GM12865 (cell line): Measurements from ENCODE around the gene GPS1.

Experiments
- DNase-seq: peaks from one replicate; pipeline ENCODE4 v3.0.0; 2010; ENCODE audit warnings: low read depth
- H3K4me3 ChIP-seq: 2 replicates; pipeline ENCODE4 v1.5.1; 2011; ENCODE audit warnings: mild to moderate bottlenecking, low read depth, low read length, control low read depth
- TF ChIP-seq, protein P1 (sequence below): IDR thresholded peaks from 2 replicates; pipeline ENCODE4 v1.5.1; 2011; ENCODE audit warnings: low read length, control low read depth, low read depth, inconsistent platforms; ENCODE audit not compliant: insufficient read depth; ENCODE audit errors: missing control alignments

GPS1 gene

DNA sequence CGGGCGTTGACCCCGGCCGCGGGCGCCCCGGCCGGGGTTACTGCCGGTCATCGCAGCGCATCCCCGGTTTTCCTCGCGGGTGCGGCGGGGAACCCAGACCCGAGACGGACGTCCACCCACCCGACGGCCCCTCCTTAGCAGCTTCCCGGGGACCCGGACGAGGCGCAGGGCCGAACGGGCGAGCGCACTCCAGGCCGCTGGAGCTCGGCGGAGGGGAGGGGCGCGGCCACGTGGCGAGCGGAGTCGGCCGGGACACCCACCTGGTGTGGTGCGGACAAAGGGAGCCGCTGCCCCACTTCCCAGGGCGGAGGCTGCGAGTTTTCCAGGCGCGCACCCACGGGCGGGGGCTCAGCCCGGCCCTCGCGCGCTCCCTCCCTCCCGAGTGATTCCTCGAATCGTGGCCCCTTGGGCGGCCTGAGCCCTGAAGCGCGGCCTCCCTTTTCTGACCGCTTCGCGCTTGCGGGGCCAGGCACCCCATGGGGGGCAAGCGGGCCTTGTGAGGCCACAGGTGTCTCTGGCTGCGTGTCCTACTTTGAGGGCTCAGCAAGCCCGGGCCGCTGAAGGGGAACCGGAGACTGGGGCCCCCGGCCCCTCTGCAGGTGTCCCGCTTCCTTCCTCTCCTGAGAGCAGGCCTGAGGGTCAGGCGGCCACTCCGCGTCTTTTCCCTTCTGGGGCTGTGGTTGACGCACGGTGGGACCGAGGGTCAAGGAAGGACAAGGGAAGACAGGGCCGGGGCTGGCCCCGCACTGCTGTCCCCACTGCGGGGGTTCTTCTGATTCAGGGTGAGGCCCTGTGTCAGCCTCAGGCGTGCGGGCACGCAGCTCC lies 47.5 kb downstream of the GPS1 start:
- peak overlapping the region; percentile 89 for H3K4me3 ChIP-seq
- peak; percentile 58 for DNase-seq
- TF ChIP-seq, protein P1, sequence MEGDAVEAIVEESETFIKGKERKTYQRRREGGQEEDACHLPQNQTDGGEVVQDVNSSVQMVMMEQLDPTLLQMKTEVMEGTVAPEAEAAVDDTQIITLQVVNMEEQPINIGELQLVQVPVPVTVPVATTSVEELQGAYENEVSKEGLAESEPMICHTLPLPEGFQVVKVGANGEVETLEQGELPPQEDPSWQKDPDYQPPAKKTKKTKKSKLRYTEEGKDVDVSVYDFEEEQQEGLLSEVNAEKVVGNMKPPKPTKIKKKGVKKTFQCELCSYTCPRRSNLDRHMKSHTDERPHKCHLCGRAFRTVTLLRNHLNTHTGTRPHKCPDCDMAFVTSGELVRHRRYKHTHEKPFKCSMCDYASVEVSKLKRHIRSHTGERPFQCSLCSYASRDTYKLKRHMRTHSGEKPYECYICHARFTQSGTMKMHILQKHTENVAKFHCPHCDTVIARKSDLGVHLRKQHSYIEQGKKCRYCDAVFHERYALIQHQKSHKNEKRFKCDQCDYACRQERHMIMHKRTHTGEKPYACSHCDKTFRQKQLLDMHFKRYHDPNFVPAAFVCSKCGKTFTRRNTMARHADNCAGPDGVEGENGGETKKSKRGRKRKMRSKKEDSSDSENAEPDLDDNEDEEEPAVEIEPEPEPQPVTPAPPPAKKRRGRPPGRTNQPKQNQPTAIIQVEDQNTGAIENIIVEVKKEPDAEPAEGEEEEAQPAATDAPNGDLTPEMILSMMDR, result no peak

DNA sequence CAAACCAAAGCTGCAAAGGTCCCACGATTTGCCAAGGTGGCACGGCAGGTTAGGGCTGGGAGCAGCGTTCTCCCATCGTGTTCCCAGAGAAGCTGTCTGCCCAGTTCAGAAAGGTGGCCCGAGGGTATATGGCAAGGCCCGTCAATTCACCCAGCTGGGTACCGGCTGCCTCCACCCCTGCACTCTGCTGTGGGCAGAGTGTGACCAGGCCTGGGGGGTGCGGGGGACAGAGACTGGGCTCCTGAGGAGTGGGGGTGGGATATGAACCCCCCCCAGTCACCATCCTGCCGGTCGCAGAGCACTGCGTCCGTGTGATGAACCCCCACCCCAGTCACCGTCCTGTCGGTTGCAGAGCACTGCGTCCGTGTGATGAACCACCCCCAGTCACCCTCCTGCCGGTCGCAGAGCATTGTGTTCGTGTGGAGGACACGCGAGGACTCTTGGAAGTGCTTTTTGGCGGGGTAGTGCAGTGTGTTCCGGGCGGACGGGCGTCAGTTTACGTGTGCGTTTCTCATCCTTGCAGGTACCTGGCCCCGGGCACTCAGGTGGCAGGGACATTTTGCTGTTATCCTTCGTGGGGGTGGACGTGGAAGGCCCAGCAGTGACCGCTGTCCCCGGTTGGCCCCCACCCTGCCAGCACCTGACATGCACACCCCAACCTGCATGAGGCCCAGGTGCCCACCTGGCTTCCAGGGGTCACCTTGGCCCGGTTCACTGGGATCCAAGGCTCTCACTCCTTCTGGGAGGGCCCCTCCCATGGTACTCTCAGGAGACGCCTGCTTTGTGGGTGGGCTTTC lies 49.0 kb downstream of the GPS1 start:
- TF ChIP-seq, protein P1, result no peak
- H3K4me3 ChIP-seq, result peak overlapping the region; percentile 89
- DNase-seq, result peak; percentile 17

DNA sequence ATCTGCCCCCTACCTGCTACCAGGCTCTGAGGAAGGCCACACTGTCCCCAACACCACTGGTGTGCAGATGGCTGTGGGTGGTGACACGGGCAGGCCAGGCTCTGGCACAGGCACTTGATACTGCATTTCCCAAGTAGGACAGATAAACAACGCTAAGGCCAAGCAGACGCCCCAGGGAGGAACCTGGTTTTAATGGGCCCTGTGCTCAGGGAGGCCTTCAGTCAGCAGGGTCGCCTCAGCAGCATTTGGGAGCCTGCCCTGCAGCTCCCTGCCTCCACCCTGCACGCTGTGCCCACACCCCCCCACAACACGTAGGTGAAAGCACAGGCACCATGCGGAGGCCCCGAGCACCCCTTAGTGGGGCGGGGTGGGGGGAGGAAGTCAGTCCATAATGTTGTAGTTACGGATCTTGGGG lies 49.6 kb downstream of the GPS1 start:
- TF ChIP-seq, protein P1, result no peak
- no peak overlapping the region for H3K4me3 ChIP-seq
- peak; percentile 1 for DNase-seq

DNA sequence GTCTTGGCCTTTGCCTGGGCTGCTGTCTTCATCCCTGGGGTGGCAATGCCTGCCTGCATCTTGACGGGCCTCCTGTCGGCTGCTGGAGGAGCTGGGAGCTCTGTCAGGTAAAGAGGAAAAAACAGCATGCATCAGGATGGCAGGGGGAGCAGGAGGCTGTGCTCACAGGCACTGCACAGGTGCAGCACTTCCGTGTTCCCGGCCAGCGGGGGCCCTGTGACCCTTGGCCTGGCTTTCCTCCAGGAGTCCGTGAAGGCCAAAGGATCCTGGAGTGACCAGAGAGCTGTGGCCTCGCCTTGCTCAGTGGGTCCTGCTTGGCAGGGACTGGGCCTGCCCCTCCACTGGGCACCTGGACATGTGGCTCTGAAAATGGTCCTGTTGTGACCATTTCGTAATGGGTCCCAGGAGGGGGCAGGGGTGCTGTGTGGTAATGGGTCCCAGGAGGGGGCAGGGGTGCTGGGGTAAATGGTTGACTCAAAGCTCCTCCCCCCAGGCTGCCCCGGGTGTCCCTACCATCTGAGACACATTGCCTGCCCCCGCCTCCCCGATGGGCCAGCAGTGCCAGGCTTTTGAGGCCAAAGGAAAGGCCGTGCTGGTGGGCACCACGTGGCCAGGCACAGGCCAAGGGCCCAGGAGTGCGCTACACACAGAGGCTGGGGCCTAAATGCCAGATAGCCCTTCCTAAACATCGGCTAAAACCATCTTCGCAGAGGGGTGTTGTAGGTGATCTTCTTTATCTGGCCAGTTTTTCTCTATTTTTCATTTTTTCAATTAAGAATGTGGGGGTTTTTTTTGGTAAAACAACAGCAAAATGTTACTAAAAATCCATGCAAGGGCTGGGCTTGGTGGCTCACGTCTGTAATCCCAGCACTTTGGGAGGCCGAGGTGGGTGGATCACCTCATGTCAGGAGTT lies 50.3 kb downstream of the GPS1 start:
- TF ChIP-seq, protein P1, result no peak
- no peak for DNase-seq
- H3K4me3 ChIP-seq, result no peak overlapping the region

DNA sequence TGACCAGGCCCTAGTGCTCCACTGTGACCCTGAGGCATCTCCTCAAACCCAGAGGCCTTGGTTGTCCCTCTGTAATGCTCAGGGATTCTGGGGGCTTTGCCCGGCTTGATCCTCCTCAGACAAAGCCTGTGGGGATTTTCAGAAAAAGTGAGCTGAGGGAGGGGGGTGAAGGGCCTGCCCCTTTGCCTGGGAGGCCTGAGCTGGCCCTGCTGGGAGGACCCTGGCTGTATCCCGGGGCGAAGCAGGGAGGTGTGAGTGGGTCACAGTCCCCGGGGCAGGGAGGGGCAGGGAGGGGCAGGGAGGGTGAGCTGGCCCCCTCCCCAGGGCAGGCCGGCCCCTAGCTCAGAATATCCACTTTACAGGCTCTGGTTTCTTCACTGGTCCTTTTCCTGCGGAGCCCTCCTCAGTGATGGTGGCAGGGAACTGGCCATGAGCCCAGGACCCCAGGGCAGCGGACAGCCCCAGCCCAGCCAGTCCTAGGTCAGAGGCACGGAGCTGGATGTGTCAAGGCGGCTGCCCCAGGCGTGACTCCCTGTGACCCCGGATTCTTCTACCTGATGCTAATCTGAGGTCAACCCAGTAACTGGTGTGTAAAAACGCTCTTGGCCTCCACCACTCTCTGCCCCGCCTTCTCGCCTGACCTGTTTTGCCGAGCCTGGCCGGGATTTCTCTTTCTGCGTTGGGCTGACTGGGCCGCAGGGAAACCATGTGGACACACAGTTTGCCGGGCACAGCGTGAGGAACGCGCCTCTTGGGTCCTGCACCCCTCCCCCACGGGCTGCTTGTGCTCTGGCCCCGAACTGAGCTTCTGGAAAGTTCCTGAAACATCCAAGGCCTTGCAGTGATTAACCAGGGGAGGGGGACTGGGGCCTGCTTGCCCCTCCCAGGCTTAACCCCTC lies 52.1 kb downstream of the GPS1 start:
- no peak for DNase-seq
- no peak overlapping the region for H3K4me3 ChIP-seq
- TF ChIP-seq, protein P1, result no peak

DNA sequence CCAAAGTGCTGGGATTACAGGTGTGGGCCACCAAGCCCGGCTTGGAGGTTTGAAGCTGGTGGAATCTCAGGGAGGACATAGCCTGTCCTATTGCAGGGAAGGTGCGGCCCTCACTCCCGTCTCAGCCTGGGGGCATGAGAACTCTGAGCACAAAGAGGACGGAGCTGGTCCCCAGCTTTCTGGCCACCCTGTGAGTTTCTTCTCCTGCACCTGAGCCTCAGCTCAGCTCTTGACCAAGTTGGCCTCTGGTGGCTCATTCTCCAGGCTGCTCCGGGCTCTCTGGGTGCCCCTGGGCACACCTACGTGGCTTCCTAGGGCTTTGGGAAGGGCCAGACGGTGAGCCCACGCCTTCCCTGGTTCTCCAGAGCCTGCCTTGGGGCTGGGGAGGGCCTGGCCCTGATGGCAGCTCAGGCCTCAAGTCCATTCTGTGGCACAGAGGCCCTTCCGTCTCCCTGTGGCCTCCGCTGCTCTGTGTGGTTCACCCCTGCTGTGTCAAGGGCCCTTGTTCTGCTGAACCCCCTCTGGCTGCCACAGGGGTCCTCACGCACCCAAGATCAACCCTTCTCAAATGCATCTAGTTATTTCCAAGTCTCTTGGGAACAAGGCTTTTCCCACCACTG lies 53.2 kb downstream of the GPS1 start:
- no peak for DNase-seq
- peak overlapping the region; percentile 53; the same call in 1 of the 2 replicates for H3K4me3 ChIP-seq
- TF ChIP-seq, protein P1, result no peak
